SK-N-MC (cell line): Measurements from ENCODE around the gene GNAQ.
"Not testable (repeated sequence)": the region's sequence is repeated elsewhere in the genome, so short reads cannot be mapped to it uniquely, and the experiment has no call there.

Experiments
- DNase-seq: peaks from one replicate; pipeline ENCODE4 v3.0.0-alpha.2; 2011; ENCODE audit warnings: low read depth, low spot score
- H3K27ac ChIP-seq: fragments of 200-600 bp; sonication (generic); 2 replicates; pipeline ENCODE4 v1.5.1; 2016; ENCODE audit warnings: mixed run types
- H3K36me3 ChIP-seq: fragments of 200-600 bp; sonication (generic); 2 replicates; pipeline ENCODE4 v1.6.1; 2017; ENCODE audit warnings: antibody characterized with exemption, low read length, mixed read lengths; ENCODE audit not compliant: insufficient read depth
- H3K4me3 ChIP-seq: fragments of 200-600 bp; sonication (generic); 2 replicates; pipeline ENCODE4 v1.5.1; 2016
- H3K9ac ChIP-seq: fragments of 200-600 bp; sonication (generic); 2 replicates; pipeline ENCODE4 v1.8.0; 2017; ENCODE audit warnings: mixed run types, mixed read lengths; ENCODE audit not compliant: insufficient read length
- H3K9me3 ChIP-seq: fragments of 200-600 bp; sonication (generic); 2 replicates; pipeline ENCODE4 v1.6.1; 2017; ENCODE audit warnings: low read depth, mild to moderate bottlenecking, antibody characterized with exemption, low read length, moderate library complexity, mixed read lengths
- EZH2 ChIP-seq: fragments of 200-600 bp; sonication (generic); IDR thresholded peaks from one replicate; pipeline ENCODE4 v1.6.1; 2017; ENCODE audit warnings: antibody characterized with exemption
- FOXP2 ChIP-seq: optimal IDR thresholded peaks from 2 replicates; pipeline ENCODE3; 2011; ENCODE audit warnings: mild to moderate bottlenecking, moderate library complexity; ENCODE audit not compliant: insufficient read depth; ENCODE audit errors: extremely low read length, control extremely low read depth
- POLR2AphosphoS5 ChIP-seq: IDR thresholded peaks from 2 replicates; pipeline ENCODE4 v1.6.1; 2012; ENCODE audit warnings: mild to moderate bottlenecking, low read depth, low read length, borderline replicate concordance

The GNAQ gene

GRCh38 chr9:77725820-77726219 is 305.8 kb downstream of the GNAQ start:
- H3K36me3 ChIP-seq = peaks cover 27% of the 10 kb centered on the region
- TF ChIP-seq POLR2AphosphoS5 (no peak), FOXP2 (no peak), EZH2 (no peak)

GRCh38 chr9:77725046-77725694 is 306.4 kb downstream of the GNAQ start:
- Histone ChIP-seq H3K27ac (peak overlapping the region; percentile 37; the same call in 1 of the 2 replicates), H3K9me3 (no peaks in the 10 kb centered on the region), H3K9ac (no peak overlapping the region), H3K36me3 (peaks cover 27% of the 10 kb centered on the region), H3K4me3 (no peak overlapping the region)
- no peak for DNase-seq
- TF ChIP-seq EZH2 (no peak), POLR2AphosphoS5 (no peak), FOXP2 (no peak)

More at GRCh38 chr9:77725820-77726219, 305.8 kb downstream of the GNAQ start:
- DNase-seq = no peak
- no peak overlapping the region for H3K9ac ChIP-seq
- H3K27ac ChIP-seq = no peak overlapping the region
- H3K9me3 ChIP-seq = no peaks in the 10 kb centered on the region
- no peak overlapping the region for H3K4me3 ChIP-seq

- H3K9ac ChIP-seq, H3K27ac ChIP-seq, DNase-seq, H3K4me3 ChIP-seq, H3K36me3 ChIP-seq, H3K9me3 ChIP-seq: not testable (repeated sequence)
Observed at GRCh38 chr9:77721156-77721555, 310.5 kb downstream of the GNAQ start.

- Histone ChIP-seq H3K9me3 (no peaks in the 10 kb centered on the region), H3K27ac (no peak overlapping the region), H3K4me3 (no peak overlapping the region), H3K9ac (no peak overlapping the region), H3K36me3 (no peaks in the 10 kb centered on the region)
- no peak for DNase-seq
- TF ChIP-seq POLR2AphosphoS5 (no peak), EZH2 (no peak), FOXP2 (no peak)
Observed at GRCh38 chr9:77719321-77719720, 312.3 kb downstream of the GNAQ start.

GRCh38 chr9:77718298-77718640 is 313.3 kb downstream of the GNAQ start:
- H3K9ac ChIP-seq, H3K4me3 ChIP-seq, DNase-seq, H3K36me3 ChIP-seq, H3K9me3 ChIP-seq, H3K27ac ChIP-seq: not testable (repeated sequence)

GRCh38 chr9:77717608-77718297 is 313.9 kb downstream of the GNAQ start:
- H3K36me3 ChIP-seq, H3K4me3 ChIP-seq, DNase-seq, H3K9ac ChIP-seq, H3K27ac ChIP-seq, H3K9me3 ChIP-seq: not testable (repeated sequence)

GRCh38 chr9:77714077-77714549 is 317.5 kb downstream of the GNAQ start:
- DNase-seq = no peak
- TF ChIP-seq POLR2AphosphoS5 (no peak), FOXP2 (no peak), EZH2 (no peak)
- Histone ChIP-seq H3K9ac (no peak overlapping the region), H3K27ac (peak overlapping the region; percentile 64), H3K4me3 (peak overlapping the region; percentile 12; the same call in 1 of the 2 replicates), H3K36me3 (no peaks in the 10 kb centered on the region), H3K9me3 (no peaks in the 10 kb centered on the region)

- no peak for DNase-seq
Observed at GRCh38 chr9:77712533-77713130, 319.0 kb downstream of the GNAQ start.

More at GRCh38 chr9:77712533-77713130, 319.0 kb downstream of the GNAQ start:
- Histone ChIP-seq H3K9ac (no peak overlapping the region), H3K9me3 (no peaks in the 10 kb centered on the region), H3K4me3 (no peak overlapping the region), H3K36me3 (no peaks in the 10 kb centered on the region), H3K27ac (0 out of 2 replicates have a peak overlapping the region, but pooled peaks have one; percentile 2)
- no peak for TF ChIP-seq FOXP2
- no peak for TF ChIP-seq POLR2AphosphoS5
- no peak for TF ChIP-seq EZH2
